Transverse colon (tissue), 4 donors: ENCODE data around the gene GOLGA6D. TPM values are rescaled to one million over a fixed set of nuclear protein-coding genes. Genes with fewer than 3 reads are reported as not detected.
"Not testable (repeated sequence)": the region's sequence is repeated elsewhere in the genome, so short reads cannot be mapped to it uniquely, and the experiment has no call there.

Experiments
- DNase-seq: peaks from one replicate; pipeline ENCODE4 v3.0.0-alpha.2; 2019
- H3K27ac ChIP-seq, 4 donors: fragments of 200-600 bp; sonication (generic); 2 replicates each; pipeline ENCODE4 v1.5.1; 2016 to 2018; ENCODE audit warnings: inconsistent platforms in 4 of 4
- H3K27me3 ChIP-seq: fragments of 200-600 bp; sonication (generic); 2 replicates; pipeline ENCODE4 v1.5.1; 2017; ENCODE audit warnings: inconsistent platforms
- H3K36me3 ChIP-seq, 4 donors: fragments of 200-600 bp; sonication (generic); 2 replicates each; pipeline ENCODE4 v1.5.1; 2017 to 2019; ENCODE audit warnings: inconsistent platforms in 4 of 4
- H3K4me1 ChIP-seq, 4 donors: fragments of 200-600 bp; sonication (generic); 2 replicates each; pipeline ENCODE4 v1.5.1; 2017 to 2020; ENCODE audit warnings: inconsistent platforms in 4 of 4
- H3K4me3 ChIP-seq, 4 donors: fragments of 200-600 bp; sonication (generic); 1 replicate in 1 of 4; 2 replicates in 3 of 4; pipeline versions ENCODE4 v1.5.1 to v1.6.1; 2017 to 2019; ENCODE audit warnings: inconsistent platforms in 4 of 4
- H3K9me3 ChIP-seq, 2 donors: fragments of 200-600 bp; sonication (generic); 2 replicates each; pipeline ENCODE4 v1.5.1; 2017 to 2019; ENCODE audit warnings: inconsistent platforms in 2 of 2
- CTCF ChIP-seq, 5 experiments: fragments of 200-600 bp in 3 of 5; fragments of 450-650 bp in 2 of 5; sonication (generic) in 3 of 5; IDR thresholded peaks; 1 replicate in 2 of 5; 2 replicates in 3 of 5; pipeline ENCODE4 v1.5.1; 2016 to 2017; ENCODE audit warnings: antibody characterized with exemption in 5 of 5, inconsistent platforms in 3 of 5, mild to moderate bottlenecking in 2 of 5, moderate library complexity in 1 of 5
- EP300 ChIP-seq: sonication (generic); formaldehyde crosslinking; IDR thresholded peaks from one replicate; pipeline ENCODE4 v1.6.1; 2017; ENCODE audit warnings: antibody characterized with exemption, low read depth
- POLR2A ChIP-seq: fragments of 450-650 bp; IDR thresholded peaks from one replicate; pipeline ENCODE4 v1.6.1; 2016; ENCODE audit warnings: antibody characterized with exemption, mild to moderate bottlenecking, moderate library complexity
- POLR2AphosphoS5 ChIP-seq, 3 donors: sonication (generic); formaldehyde crosslinking; IDR thresholded peaks; one replicate each; pipeline ENCODE4 v1.6.1; 2016; ENCODE audit warnings: antibody characterized with exemption in 3 of 3
- WGBS, 2 donors: methylation state at CpG; one replicate each; pipeline ENCODE4 v1.1.5; 2018; ENCODE audit warnings: low coverage in 1 of 2; 5-methylcytosine and 5-hydroxymethylcytosine counted together
- in situ Hi-C, 4 donors: fragments of 200-750 bp; cut with MboI; loops; one replicate each; pipeline versions ENCODE4 v1.15.0 to v1.15.1; 2017; ENCODE audit warnings: low sequenced_read_pairs in 3 of 4, low pct_ligation_motif_present in 1 of 4, low pct_unique_long_range_greater_than_20kb in 1 of 4
- intact Hi-C: fragments of 100-400 bp; cut with DNase I; formaldehyde crosslinking; loops from one replicate; pipeline ENCODE4 v1.15.1; 2023; ENCODE audit warnings: low total_unique reads
- total RNA-seq, 4 donors: library from RNA; depleted of rRNA; stranded (reverse); fragments of >200 nt; gene quantifications; one replicate each; pipeline ENCODE4 v1.1.0, GENCODE V29; 2016

Gene GOLGA6D
- total RNA-seq, 4 donors from 2014 or later: not detected

- Histone ChIP-seq H3K4me1 (no peaks in the 10 kb centered on the region), H3K36me3 (no peaks in the 10 kb centered on the region), H3K4me3 (no peak overlapping the region), H3K9me3 (no peaks in the 10 kb centered on the region), H3K27me3 (peaks cover 30% of the 10 kb centered on the region), H3K27ac (no peak overlapping the region)
- intact Hi-C loops (no loop called here), in situ Hi-C loops (no loop called here)
- WGBS, 2 donors: 77 to 80% methylated on average over 3 to 4 of the region's 4 CpGs
- no peak for DNase-seq
- no peak for TF ChIP-seq POLR2A
- no peak for TF ChIP-seq CTCF (IDR thresholded peaks at IDR 0.05)
- no peak for TF ChIP-seq EP300
- TF ChIP-seq POLR2AphosphoS5 (IDR thresholded peaks at IDR 0.05): no peak
Measured at GRCh38 chr15:75249726-75250125, 32.9 kb upstream of the GOLGA6D start.

DNA sequence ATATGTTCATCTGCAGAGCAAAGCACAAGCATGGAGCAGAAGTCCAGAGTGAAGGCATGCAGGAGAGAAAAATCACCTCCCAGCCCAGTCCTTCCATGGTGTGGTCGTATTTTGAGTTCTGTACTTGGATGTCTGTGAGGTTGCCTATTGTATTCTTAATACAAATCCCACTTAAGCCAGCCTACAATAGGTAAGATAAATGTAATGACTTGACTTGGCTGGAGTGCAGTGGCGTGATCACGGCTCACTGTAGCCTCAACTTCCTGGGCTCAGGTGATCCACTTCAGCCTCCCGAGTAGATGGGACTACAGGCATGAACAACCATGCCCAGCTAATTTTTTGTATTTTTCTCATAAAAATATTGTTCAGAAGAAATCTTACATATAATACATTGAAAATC, 31.3 kb upstream of the GOLGA6D start:
- DNase-seq, intact Hi-C loops, H3K36me3 ChIP-seq, H3K27ac ChIP-seq, H3K4me1 ChIP-seq, H3K4me3 ChIP-seq, H3K9me3 ChIP-seq, in situ Hi-C loops: not testable (repeated sequence)
- 79 to 87% methylated on average over 4 of the region's 4 CpGs for WGBS, 2 donors
- peaks cover 30% of the 10 kb centered on the region for H3K27me3 ChIP-seq

GRCh38 chr15:75252285-75252684, 30.4 kb upstream of the GOLGA6D start:
- 67% methylated on average over 4 of the region's 4 CpGs; no CpG with 5 or more reads in 1 of the 2 donors for WGBS, 2 donors
- H3K4me1 ChIP-seq, in situ Hi-C loops, H3K27ac ChIP-seq, DNase-seq, H3K36me3 ChIP-seq, H3K9me3 ChIP-seq, intact Hi-C loops, H3K4me3 ChIP-seq: not testable (repeated sequence)
- peaks cover 29% of the 10 kb centered on the region for H3K27me3 ChIP-seq

GRCh38 chr15:75258034-75258433, 24.6 kb upstream of the GOLGA6D start, which contains the start of gene GOLGA6C:
GOLGA6C (plus strand) TSS chr15:75258334; CDS start chr15:75258599, 265 bp downstream.
- in situ Hi-C loops, DNase-seq, H3K27me3 ChIP-seq, H3K27ac ChIP-seq, intact Hi-C loops, H3K4me3 ChIP-seq, H3K4me1 ChIP-seq, H3K9me3 ChIP-seq, H3K36me3 ChIP-seq: not testable (repeated sequence)
- no CpG with 5 or more reads among the region's 2 CpGs for WGBS, 2 donors

GRCh38 chr15:75258620-75259343, 23.9 kb upstream of the GOLGA6D start:
- H3K4me1 ChIP-seq, DNase-seq, H3K27ac ChIP-seq, H3K27me3 ChIP-seq, H3K4me3 ChIP-seq, in situ Hi-C loops, H3K9me3 ChIP-seq, intact Hi-C loops, H3K36me3 ChIP-seq: not testable (repeated sequence)
- 87% methylated on average over 3 of the region's 16 CpGs; no CpG with 5 or more reads in 1 of the 2 donors for WGBS, 2 donors

DNA sequence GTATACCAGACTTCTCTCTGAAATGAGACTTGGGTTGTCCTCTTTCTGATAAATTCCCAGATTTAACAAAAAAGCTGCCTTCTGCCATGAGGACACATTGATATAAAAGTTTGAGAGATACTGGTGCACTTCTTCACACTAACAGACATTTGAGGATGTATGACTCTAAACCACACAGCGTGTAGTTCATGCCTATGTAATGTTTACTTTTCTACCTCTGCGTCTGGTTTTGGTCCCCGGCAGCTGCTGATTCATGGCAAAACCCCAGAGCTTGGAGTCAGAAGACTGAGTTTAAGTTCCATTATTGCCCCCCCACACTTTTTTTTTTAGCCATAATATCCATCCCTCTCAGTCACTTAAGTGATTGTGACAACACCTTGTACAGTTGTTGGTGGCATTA, 22.8 kb upstream of the GOLGA6D start:
- no CpG with 5 or more reads among the region's 3 CpGs for WGBS, 2 donors
- H3K4me3 ChIP-seq, H3K27ac ChIP-seq, DNase-seq, H3K9me3 ChIP-seq, intact Hi-C loops, H3K4me1 ChIP-seq, H3K27me3 ChIP-seq, in situ Hi-C loops, H3K36me3 ChIP-seq: not testable (repeated sequence)

DNA sequence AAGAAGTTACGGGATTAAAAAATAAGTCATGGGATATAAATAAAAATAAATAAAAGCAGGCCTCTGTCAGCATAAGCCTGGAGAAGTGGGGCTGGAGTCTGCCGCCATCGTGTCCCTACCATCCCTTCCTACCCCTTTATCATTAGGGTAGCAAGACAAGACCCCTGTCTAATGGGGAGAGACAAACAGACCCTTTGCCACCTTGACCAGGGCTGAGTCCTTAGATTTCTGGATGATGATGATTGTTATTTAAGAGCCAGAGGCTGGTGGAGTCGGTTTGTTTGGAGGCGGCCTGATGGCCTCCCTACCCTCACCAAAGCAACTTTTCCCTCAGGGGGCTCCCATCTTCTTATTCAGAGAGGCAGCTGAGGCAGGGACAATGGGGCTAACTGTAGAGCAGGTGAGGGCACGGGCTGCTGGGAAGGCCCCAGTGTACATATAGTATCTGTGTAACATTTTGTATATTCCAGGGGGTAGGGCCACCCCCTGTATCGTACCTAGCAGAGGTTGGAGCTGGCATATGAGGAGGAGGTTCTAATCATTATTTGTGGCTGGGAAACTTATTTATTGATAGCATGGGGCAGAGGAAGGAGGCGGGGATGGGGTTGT, 8.8 kb upstream of the GOLGA6D start:
- H3K36me3 ChIP-seq, intact Hi-C loops, H3K9me3 ChIP-seq, DNase-seq, H3K27me3 ChIP-seq, in situ Hi-C loops, H3K4me1 ChIP-seq, H3K27ac ChIP-seq, H3K4me3 ChIP-seq: not testable (repeated sequence)
- 89% methylated on average over 1 of the region's 8 CpGs; no CpG with 5 or more reads in 1 of the 2 donors for WGBS, 2 donors
